Left cardiac atrium (tissue), 4 donors: ENCODE results near the gene TCP11L1. TPM values are rescaled to one million over a fixed set of nuclear protein-coding genes. Genes with fewer than 3 reads are reported as not detected.

Experiments
- ATAC-seq, 2 donors: fragments of 200-7000 bp; cut with Tn5 transposase; one replicate each; pipeline ENCODE4 v1.9.1; 2020; ENCODE audit warnings: mild to moderate bottlenecking in 2 of 2, moderate library complexity in 2 of 2
- DNase-seq: peaks from one replicate; pipeline ENCODE4 v3.0.0-alpha.2; 2020
- intact Hi-C, 2 donors: fragments of 100-400 bp; cut with DNase I; formaldehyde crosslinking; loops; one replicate each; pipeline versions ENCODE4 v1.14.1 to v1.15.1; 2022 to 2023
- long read RNA-seq: library from polyadenylated mRNA; unstranded; transcript quantifications from one replicate; pipeline ENCODE4 v2.0.0, GENCODE V29; 2021
- total RNA-seq, 2 donors: library from RNA; stranded (reverse); fragmentation: NEBNext Ultra II Directional; extraction: Animal tissue kit (Norgen Biotek cat#: 25700); gene quantifications; one replicate each; pipeline ENCODE4 v1.2.1, GENCODE V29; 2021
- donor health status: DM: no; HTN: yes; CAD: no.
- donor health status: DM: no; HTN: yes; CAD: no; lungs with severe emphysema.
- donor health status: DM: yes; HTN: yes; CAD: no.
- donor health status: Dilated cardiomyopathy.

TCP11L1 gene
- total RNA-seq, result 1 to 10 TPM; 9.7 to 9.8 TPM
- long read RNA-seq, partial matches to known transcripts, result 3 of 6 reads
- long read RNA-seq, other reads (novel, unspliced or antisense), result 0 of 6 reads

GRCh38 chr11:33039274-33040032 is at the start of gene TCP11L1:
Gene TCP11L1, plus strand, starts transcription at chr11:33039572. Its CDS starts 4,202 bp downstream, at chr11:33043774.
- DNase-seq (peak; percentile 90), ATAC-seq (peak; percentile 95)
- intact Hi-C loops, result no loop called here

DNA sequence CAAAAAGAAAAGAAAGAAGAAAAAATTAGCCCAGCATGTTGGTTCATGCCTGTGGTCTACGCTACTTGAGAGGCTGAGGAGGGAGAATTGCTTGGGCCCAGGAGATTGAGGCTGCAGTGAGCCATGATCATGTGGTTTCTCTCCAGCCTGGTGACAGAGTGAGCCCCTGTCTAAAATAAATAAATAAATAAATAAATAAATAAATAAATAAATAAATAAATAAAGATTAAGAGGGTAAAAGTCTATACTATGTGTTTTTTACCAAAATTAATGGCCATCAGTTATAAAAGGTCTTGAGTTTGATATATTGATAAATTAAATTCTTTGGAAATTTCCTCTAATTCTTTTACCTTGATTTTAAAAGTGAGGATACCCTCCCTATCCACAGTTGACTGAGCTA is 48.9 kb upstream of the TCP11L1 start:
- no peak for ATAC-seq
- intact Hi-C loops, result no loop called here
- no peak for DNase-seq

- DNase-seq (no peak), ATAC-seq (no peak)
- intact Hi-C loops, result no loop called here
Measured at GRCh38 chr11:32991427-32991826, 47.9 kb upstream of the TCP11L1 start.

DNA sequence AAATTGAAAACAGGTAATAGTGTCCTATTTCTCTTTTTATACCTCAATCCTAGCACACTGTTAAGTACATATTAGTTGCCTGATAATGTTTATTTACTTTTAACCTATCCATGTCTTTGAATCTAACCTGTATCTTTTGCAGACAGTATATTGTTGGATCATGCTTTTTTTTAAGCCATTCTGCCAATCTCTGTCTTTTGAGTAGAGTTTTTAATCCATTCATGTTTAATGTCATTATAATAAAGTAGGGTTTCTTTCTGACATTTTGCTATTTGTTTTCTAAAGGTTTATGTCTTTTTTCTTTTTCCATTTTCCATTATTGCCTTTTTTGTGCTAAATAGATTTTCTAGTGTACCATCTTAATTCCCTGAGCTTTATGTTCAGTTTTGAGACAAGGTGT is 47.5 kb upstream of the TCP11L1 start:
- intact Hi-C loops, result no loop called here
- ATAC-seq, result no peak
- no peak for DNase-seq

DNA sequence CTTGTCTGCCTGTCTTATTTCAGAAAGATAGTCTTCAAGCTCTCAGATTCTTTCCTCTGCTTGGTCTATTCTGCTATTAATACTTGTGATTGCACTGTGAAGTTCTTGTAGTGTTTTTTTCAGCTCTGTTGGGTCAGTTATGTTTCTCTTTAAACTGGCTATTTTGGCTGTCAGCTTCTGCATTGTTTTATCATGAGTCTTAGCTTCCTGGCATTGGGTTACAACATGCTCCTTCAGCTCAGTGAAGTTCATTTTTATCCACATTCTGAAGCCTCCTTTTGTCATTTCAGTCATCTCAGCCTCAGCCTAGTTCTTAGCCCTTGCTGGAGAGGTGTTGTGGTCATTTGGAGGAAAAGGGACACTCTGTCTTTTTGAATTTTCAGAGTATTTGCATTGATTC is 39.2 kb upstream of the TCP11L1 start:
- ATAC-seq, result no peak
- DNase-seq, result no peak
- intact Hi-C loops, result no loop called here

DNA sequence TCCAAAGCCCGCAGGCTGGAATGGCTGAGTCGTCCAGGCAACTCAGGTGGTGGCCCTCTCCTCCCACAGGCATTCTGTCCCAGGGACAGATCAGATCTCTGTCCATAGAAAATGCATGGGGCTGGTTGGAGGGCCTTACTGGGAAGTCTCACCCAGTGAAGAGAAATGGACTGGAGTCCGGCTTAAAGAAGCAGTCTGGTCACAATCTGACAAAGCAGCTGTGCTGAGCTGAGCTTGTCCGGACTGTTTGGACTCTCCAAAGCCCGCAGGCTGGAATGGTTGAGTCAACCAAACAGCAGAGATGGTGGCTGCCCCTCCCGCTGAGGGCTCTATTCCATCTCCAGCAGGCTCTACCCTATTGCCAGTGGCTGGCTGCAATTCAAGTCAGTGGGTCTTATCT is 38.1 kb upstream of the TCP11L1 start:
- intact Hi-C loops, result no loop called here
- ATAC-seq (no peak), DNase-seq (no peak)

GRCh38 chr11:33001751-33002542 is 37.4 kb upstream of the TCP11L1 start:
- intact Hi-C loops, result no loop called here
- ATAC-seq (no peak), DNase-seq (no peak)

GRCh38 chr11:33005175-33005574 is 34.2 kb upstream of the TCP11L1 start:
- DNase-seq, result no peak
- ATAC-seq, result no peak
- intact Hi-C loops, result no loop called here

- no peak for DNase-seq
- intact Hi-C loops, result no loop called here
- ATAC-seq, result no peak
Measured at GRCh38 chr11:33006010-33006409, 33.4 kb upstream of the TCP11L1 start.

DNA sequence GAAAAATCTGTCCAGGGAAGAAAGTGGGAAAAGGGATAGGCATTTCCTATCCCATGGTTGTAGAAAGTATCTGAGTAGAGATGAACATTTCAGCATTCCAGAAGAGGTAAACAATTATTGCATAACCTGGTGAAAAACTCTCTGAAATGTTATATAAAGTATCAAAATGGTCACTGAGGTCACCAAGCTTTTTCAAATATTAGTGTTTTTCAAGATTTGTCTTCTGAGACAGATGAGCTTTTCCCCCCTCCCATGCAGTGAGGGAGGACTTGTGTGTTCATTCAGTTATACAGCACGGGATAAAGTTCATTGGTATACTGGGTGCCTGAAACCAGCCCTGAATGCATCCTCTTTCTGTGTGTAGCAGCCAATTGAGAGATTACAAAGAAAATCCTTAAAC is 25.6 kb upstream of the TCP11L1 start:
- intact Hi-C loops, result no loop called here
- ATAC-seq (no peak), DNase-seq (no peak)

DNA sequence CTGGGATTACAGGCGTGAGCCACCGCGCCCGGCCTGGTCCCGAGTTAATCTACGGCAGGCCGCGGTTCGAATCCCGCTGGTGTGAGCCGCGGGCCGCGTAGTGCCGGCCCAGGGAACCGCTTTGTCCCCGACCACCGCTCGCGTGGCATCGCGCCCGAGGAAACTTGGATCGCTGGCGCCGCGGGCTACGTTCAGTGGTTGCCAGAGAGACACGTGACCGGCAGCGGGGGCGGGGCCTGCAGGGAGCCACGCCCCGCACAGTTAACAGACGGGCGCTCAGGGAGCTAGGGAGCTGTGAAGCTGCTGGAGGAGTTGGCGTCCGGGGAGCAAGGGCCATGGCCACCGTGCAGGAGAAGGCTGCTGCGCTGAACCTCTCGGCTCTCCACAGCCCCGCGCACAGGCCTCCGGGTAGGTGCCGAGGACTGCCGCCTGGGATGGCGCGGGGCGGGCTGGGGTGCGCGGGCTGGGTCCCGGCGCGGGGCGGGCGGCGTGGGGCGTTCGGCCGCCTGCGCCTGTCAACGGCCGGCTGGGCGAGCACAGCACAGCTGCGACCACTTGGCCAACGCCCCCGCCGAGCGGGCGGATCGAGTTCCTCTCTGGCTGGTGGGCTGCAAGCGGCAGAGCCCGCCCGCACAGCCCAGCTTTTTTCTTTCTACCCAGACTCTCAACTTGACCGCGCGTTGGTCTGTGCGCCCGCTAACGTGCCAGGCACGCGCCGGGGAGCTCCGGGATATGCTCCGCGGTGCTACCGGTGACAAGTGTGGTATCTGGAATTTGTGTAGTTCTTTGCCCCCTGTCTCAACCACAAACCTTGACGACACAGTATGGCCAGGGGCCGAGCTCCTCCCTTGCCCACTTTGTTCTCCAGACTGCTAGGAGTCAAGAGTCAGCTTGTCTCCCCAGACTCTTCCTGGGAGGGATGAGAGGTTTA is 23.5 kb upstream of the TCP11L1 start, which contains the start of gene DEPDC7:
TSS of gene DEPDC7 (plus strand) at position 258 of the 931 bp plus-strand sequence. CDS start at position 336, 78 bp downstream.
- intact Hi-C loops, result no loop called here
- ATAC-seq (peak; percentile 96 to 98), DNase-seq (peak; percentile 89)

DNA sequence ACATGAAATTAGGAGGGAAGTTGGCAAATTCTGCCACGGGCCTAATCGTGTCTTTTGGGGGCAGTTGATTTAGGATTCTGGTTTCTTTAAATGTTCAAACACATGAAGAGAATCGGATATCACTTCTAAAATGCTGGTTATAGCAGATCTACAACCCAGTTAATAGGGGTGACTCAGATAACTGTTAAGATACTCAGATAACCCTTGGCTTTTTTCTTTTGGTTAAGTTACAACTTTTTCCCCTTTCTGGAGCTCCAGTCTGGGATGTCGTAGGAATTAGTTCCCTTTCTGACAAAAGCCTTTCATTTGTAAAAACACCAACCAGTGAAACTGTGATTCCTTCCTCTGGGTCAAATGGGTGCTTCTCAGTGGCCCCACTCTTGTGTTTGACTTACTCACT is 22.7 kb upstream of the TCP11L1 start:
- intact Hi-C loops, result no loop called here
- DNase-seq (no peak), ATAC-seq (no peak)

- DNase-seq, result no peak
- no peak for ATAC-seq
- intact Hi-C loops, result no loop called here
Measured at GRCh38 chr11:33017478-33017877, 21.9 kb upstream of the TCP11L1 start.

- no peak for ATAC-seq
Measured at GRCh38 chr11:33017965-33018364, 21.4 kb upstream of the TCP11L1 start.

DNA sequence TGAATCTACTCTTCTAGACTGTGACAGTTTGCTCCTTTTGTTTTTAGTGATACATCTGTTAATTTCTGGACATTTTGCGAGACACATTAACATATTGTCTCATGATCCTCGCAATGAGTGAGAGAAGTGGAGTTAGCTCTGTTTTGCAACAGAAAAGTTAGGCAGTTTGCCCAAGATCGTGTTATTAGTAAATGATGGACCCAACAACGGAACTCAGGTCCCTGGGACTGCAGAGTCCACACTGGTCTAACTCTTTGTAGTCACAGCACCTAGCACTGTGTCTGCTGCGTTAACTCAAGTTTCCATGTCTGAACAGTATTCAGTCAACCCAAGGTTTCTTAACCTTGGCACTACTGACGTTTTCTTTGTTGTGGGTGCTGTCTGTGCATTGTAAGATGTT is 20.5 kb upstream of the TCP11L1 start:
- DNase-seq (no peak), ATAC-seq (no peak)
- intact Hi-C loops, result no loop called here

More at GRCh38 chr11:33017965-33018364, 21.4 kb upstream of the TCP11L1 start:
- intact Hi-C loops, result no loop called here
- DNase-seq, result no peak

- intact Hi-C loops, result no loop called here
- DNase-seq (no peak), ATAC-seq (no peak)
Measured at GRCh38 chr11:33021501-33021900, 17.9 kb upstream of the TCP11L1 start.

- DNase-seq (no peak), ATAC-seq (no peak)
- intact Hi-C loops, result no loop called here
Measured at GRCh38 chr11:33021937-33022336, 17.4 kb upstream of the TCP11L1 start.

GRCh38 chr11:33025339-33025722 is 14.0 kb upstream of the TCP11L1 start:
- intact Hi-C loops, result no loop called here
- DNase-seq, result no peak

GRCh38 chr11:33027233-33027632 is 12.1 kb upstream of the TCP11L1 start:
- DNase-seq (no peak), ATAC-seq (no peak)
- intact Hi-C loops, result no loop called here

More at GRCh38 chr11:33025339-33025722, 14.0 kb upstream of the TCP11L1 start:
- ATAC-seq, result no peak
